Prostate gland (tissue), 2 donors: Measurements from ENCODE around the gene PCSK6.

Source experiments
- CTCF ChIP-seq, 4 experiments: fragments of 200-600 bp in 2 of 4; fragments of 450-650 bp in 2 of 4; sonication (generic) in 2 of 4; IDR thresholded peaks; 1 replicate in 3 of 4; 2 replicates in 1 of 4; pipeline ENCODE4 v1.5.1; 2016 to 2019; ENCODE audit warnings: antibody characterized with exemption in 4 of 4, mild to moderate bottlenecking in 2 of 4, moderate library complexity in 2 of 4
- POLR2AphosphoS5 ChIP-seq: sonication (generic); formaldehyde crosslinking; IDR thresholded peaks from one replicate; pipeline ENCODE4 v1.6.1; 2017; ENCODE audit warnings: antibody characterized with exemption

- TF ChIP-seq CTCF (IDR thresholded peaks at IDR 0.05) (no peak), POLR2AphosphoS5 (no peak)
These were observed 11.6 kb downstream of the PCSK6 start for GRCh38 chr15:101477851-101478362.
